ENCODE measurements around the gene INIP. TPM values are rescaled to one million over a fixed set of nuclear protein-coding genes. Genes with fewer than 3 reads are reported as not detected.

The INIP gene
- total and polyA plus RNA-seq, 7 experiments from 2014 or later: 13.8 to 63.1 (median 32.2) TPM

DNA sequence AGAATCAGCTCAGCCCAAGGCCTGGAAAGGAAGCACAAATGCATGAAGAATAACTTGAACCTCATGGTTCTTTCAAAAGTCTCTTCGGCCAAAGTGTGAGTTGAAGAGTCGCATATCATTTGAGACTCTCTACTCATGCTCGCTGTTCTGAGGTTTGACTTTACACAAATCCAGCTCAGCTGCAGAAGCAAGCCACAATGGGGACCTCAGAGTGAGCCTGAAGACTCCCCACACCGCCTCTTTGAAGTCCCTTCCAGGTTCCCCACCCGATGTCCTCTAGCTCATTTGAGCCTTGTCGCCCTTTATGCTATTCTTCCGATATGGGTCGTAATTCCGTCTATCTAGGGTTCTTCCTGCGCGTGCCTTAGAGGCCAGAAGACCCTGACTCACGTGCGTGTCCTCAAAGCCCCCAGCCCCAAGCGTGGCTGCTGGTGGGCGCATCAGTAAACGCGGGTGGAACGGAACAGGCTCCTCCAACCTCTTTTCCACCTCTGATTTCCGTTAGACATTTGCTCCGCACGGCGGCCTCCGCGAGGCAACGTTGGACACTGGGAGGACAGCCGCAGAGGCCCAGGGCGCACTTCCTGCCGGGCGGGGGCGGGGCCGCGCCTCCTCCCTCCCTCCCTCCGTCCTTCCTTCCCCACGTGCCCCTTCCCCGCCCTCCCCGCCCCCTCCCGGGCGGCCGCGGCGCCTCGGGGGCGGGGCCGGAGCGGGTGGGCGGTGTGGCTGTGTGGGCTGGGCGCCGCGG is 32.3 kb upstream of the INIP start, which contains the start of gene SNX30:
SNX30 (plus strand) TSS at position 745 of the 748 bp plus-strand sequence. CDS start 242 bp downstream, outside the sequence.
- no peaks in the 10 kb centered on the region for H3K9me3 ChIP-seq (ENCODE audit: control insufficient read depth in 2 of 3, low read length in 3 of 3)
- H3K27me3 Mint-ChIP-seq: peaks cover 0 to 4% (median 0%) of the 10 kb centered on the region in 5 donors
- H3K27ac ChIP-seq (ENCODE audit: low read depth, low read length): peak within 1 kb of the TSS; percentile 68
- no peaks in the 10 kb centered on the region for H3K27me3 ChIP-seq (ENCODE audit: control insufficient read depth in 2 of 2, insufficient read depth in 2 of 2, low read length in 2 of 2)
- intact Hi-C loops (cut with micrococcal nuclease): loop anchor here (1.0 to 10.0 kb wide), 15 partner anchors 32 to 1265 kb away; partner anchors contain the start of genes DNAJC25 (in 2 of the 2), INIP (in 2 of the 2), KIAA1958 (in 2 of the 2) and PTBP3 (in 2 of the 2)
- no peaks in the 10 kb centered on the region for H3K9me3 Mint-ChIP-seq
- peaks cover 0 to 9% (median 0%) of the 10 kb centered on the region in 5 donors for H3K36me3 Mint-ChIP-seq
- ChIA-PET CTCF (interaction anchor here (0.5 to 1.1 kb wide), 4 partner anchors 21 to 43 kb away, joined by 3 to 5 read pairs (median 3); partner anchors contain the start of gene INIP), POLR2A (interaction anchor here (1.1 to 6.7 kb wide), 6 partner anchors 16 to 1119 kb away, joined by 3 to 45 read pairs (median 4); partner anchors contain the start of genes DNAJC25, INIP and KIAA1958)
- ATAC-seq (peak; percentile 94), DNase-seq (peak; percentile 66 to 83 (median 75))
- peak within 1 kb of the TSS; percentile 88 to 98 (median 96) for H3K27ac Mint-ChIP-seq
- peaks cover 0 to 4% (median 0%) of the 10 kb centered on the region in 3 experiments for H3K36me3 ChIP-seq (ENCODE audit: control insufficient read depth in 2 of 3, insufficient read depth in 3 of 3, low read length in 3 of 3)
- H3K4me3 Mint-ChIP-seq: peak within 1 kb of the TSS; percentile 88 to 94 (median 92)
- H3K4me3 ChIP-seq (ENCODE audit: low read length): peak within 1 kb of the TSS; percentile 70
- peaks cover 38 to 66% (median 60%) of the 10 kb centered on the region in 7 donors for H3K4me1 Mint-ChIP-seq
- H3K4me1 ChIP-seq (ENCODE audit: control insufficient read depth in 2 of 2, insufficient read depth in 2 of 2, low read length in 2 of 2): peaks cover 45 to 46% of the 10 kb centered on the region in 2 donors

DNA sequence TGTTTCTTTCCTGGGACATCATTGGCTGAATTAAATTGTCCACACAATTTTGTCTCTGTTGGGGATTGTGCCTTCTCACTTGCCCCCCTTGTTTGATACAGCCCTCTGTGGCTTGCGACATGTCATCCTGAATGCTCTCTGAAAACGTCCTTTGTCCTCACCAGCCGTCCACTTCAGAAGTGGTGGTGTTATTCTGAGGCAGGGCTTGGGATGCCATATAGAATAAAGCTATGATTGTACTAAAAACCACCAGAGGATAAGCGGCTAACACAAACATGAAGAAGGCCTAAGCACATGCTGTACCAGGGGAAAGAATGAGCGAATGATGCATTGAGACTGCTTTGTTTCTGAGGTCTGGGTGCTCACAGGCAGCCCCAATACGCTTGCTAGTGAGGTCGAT is 29.2 kb upstream of the INIP start:
- intact Hi-C loops (cut with micrococcal nuclease): no loop called here
- H3K27ac ChIP-seq (ENCODE audit: low read depth, low read length): no peak overlapping the region
- no peak for ATAC-seq
- Mint-ChIP-seq H3K4me1 (peaks cover 24 to 51% (median 32%) of the 10 kb centered on the region in 7 donors), H3K27ac (peak overlapping the region in 5 of 9 donors; percentile 3 to 83 (median 31)), H3K27me3 (no peaks in the 10 kb centered on the region), H3K36me3 (peaks cover 0 to 3% (median 0%) of the 10 kb centered on the region in 5 donors), H3K4me3 (no peak overlapping the region), H3K9me3 (no peaks in the 10 kb centered on the region)
- H3K27me3 ChIP-seq (ENCODE audit: control insufficient read depth in 2 of 2, insufficient read depth in 2 of 2, low read length in 2 of 2): no peaks in the 10 kb centered on the region
- H3K36me3 ChIP-seq (ENCODE audit: control insufficient read depth in 2 of 3, insufficient read depth in 3 of 3, low read length in 3 of 3): peaks cover 0 to 4% (median 0%) of the 10 kb centered on the region in 3 experiments
- ChIA-PET CTCF (interaction anchor here (0.7 kb wide), 1 partner anchor 699 kb away, joined by 3 read pairs; no protein-coding TSS in a partner anchor), POLR2A (interaction anchor here (6.7 kb wide), 1 partner anchor 29 kb away, joined by 45 read pairs; the partner anchor contains the start of gene INIP)
- H3K9me3 ChIP-seq (ENCODE audit: control insufficient read depth in 2 of 3, low read length in 3 of 3): no peaks in the 10 kb centered on the region
- no peak for DNase-seq
- H3K4me3 ChIP-seq (ENCODE audit: low read length): no peak overlapping the region
- peaks cover 18 to 20% of the 10 kb centered on the region in 2 donors for H3K4me1 ChIP-seq (ENCODE audit: control insufficient read depth in 2 of 2, insufficient read depth in 2 of 2, low read length in 2 of 2)

DNA sequence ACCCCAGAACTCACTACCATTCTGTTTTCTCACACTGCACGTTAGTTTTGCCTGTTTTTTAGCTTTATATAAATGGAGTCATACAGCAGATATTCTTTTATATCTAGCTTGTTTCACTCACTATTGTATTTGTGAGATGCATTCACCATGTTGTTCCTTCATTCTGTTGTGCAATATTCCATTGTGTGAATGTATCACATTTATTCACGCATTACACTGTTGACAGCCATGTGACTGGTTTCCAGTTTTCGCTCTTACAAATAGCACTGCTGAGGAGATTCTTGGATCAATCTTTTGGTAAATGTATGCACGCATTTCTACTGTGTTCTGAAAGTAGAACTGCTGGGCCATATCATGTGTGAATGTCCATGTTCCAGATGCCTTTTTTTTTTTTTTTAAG is 26.3 kb upstream of the INIP start:
- no peak overlapping the region for H3K27ac ChIP-seq (ENCODE audit: low read depth, low read length)
- no peaks in the 10 kb centered on the region for H3K36me3 ChIP-seq (ENCODE audit: control insufficient read depth in 2 of 3, insufficient read depth in 3 of 3, low read length in 3 of 3)
- H3K4me1 ChIP-seq (ENCODE audit: control insufficient read depth in 2 of 2, insufficient read depth in 2 of 2, low read length in 2 of 2): peaks cover 0 to 4% of the 10 kb centered on the region in 2 donors
- H3K9me3 Mint-ChIP-seq: no peaks in the 10 kb centered on the region
- no peaks in the 10 kb centered on the region for H3K27me3 ChIP-seq (ENCODE audit: control insufficient read depth in 2 of 2, insufficient read depth in 2 of 2, low read length in 2 of 2)
- H3K4me3 Mint-ChIP-seq: no peak overlapping the region
- DNase-seq (no peak), ATAC-seq (no peak)
- no peaks in the 10 kb centered on the region for H3K27me3 Mint-ChIP-seq
- peak overlapping the region in 1 of 9 donors; percentile 53 for H3K27ac Mint-ChIP-seq
- ChIA-PET POLR2A (no interaction called here), CTCF (no interaction called here)
- H3K36me3 Mint-ChIP-seq: peaks cover 0 to 2% (median 0%) of the 10 kb centered on the region in 5 donors
- no peak overlapping the region for H3K4me3 ChIP-seq (ENCODE audit: low read length)
- peaks cover 16 to 45% (median 22%) of the 10 kb centered on the region in 7 donors for H3K4me1 Mint-ChIP-seq
- intact Hi-C loops (cut with micrococcal nuclease): no loop called here
- no peaks in the 10 kb centered on the region for H3K9me3 ChIP-seq (ENCODE audit: control insufficient read depth in 2 of 3, low read length in 3 of 3)

DNA sequence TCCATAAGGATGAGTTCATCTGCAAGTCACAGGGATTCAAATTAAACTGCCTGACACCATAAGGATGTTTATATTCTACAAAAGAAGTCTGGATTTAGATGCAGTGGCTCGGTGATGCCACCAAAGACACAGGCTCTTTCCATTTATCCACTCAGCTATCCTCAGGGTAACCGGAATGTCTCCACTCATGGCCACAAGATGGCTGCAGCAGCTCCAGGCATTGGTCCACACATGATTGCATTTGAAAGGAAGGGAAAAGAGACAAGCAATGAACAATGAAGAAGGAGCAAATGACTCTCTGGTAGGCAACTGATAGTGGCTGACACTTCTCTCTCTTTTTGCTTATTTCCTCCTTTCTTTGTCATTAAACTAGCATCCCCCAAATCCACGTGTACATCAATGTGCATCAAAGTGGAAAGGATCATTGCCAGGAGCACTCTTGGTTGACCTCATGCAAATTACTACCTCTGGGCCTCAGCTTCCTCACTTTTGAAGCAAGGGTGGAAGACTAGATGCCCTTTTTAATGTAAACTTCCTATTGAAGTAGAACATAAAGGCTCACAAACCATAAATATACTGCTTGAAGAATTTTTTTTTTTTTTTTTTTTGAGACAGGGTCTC is 25.4 kb upstream of the INIP start:
- no peak overlapping the region for H3K27ac ChIP-seq (ENCODE audit: low read depth, low read length)
- no peaks in the 10 kb centered on the region for H3K4me1 ChIP-seq (ENCODE audit: control insufficient read depth in 2 of 2, insufficient read depth in 2 of 2, low read length in 2 of 2)
- DNase-seq: no peak
- intact Hi-C loops (cut with micrococcal nuclease): no loop called here
- no peaks in the 10 kb centered on the region for H3K27me3 ChIP-seq (ENCODE audit: control insufficient read depth in 2 of 2, insufficient read depth in 2 of 2, low read length in 2 of 2)
- Mint-ChIP-seq H3K27me3 (no peaks in the 10 kb centered on the region), H3K36me3 (peaks cover 0 to 2% (median 0%) of the 10 kb centered on the region in 5 donors), H3K9me3 (no peaks in the 10 kb centered on the region), H3K4me1 (peaks cover 12 to 40% (median 20%) of the 10 kb centered on the region in 7 donors), H3K27ac (peak overlapping the region in 2 of 9 donors; percentile 42 to 63), H3K4me3 (no peak overlapping the region)
- ChIA-PET POLR2A (no interaction called here), CTCF (no interaction called here)
- H3K4me3 ChIP-seq (ENCODE audit: low read length): no peak overlapping the region
- no peaks in the 10 kb centered on the region for H3K9me3 ChIP-seq (ENCODE audit: control insufficient read depth in 2 of 3, low read length in 3 of 3)
- no peaks in the 10 kb centered on the region for H3K36me3 ChIP-seq (ENCODE audit: control insufficient read depth in 2 of 3, insufficient read depth in 3 of 3, low read length in 3 of 3)
- ATAC-seq: no peak

DNA sequence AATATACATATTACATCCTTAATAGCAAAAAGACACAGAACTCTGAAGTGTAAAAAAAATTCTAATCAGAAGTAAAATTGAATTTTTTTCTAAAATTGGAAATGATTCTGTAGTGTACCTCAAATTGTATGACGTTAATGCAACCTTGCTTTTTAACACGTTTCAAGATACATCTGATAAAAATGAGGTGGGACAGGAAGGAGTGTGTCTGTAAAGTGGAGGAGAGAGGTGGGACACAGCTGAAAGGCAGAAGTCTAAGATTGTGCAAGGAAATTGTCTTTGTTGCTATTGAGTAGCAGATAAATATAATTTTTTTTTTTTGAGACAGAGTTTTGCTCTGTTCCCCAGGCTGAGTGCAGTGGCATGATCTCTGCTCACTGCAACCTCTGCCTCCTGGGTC is 17.0 kb upstream of the INIP start:
- Histone ChIP-seq H3K27ac (ENCODE audit: low read depth, low read length) (no peak overlapping the region), H3K9me3 (ENCODE audit: control insufficient read depth in 2 of 3, low read length in 3 of 3) (no peaks in the 10 kb centered on the region), H3K27me3 (ENCODE audit: control insufficient read depth in 2 of 2, insufficient read depth in 2 of 2, low read length in 2 of 2) (no peaks in the 10 kb centered on the region), H3K4me3 (ENCODE audit: low read length) (no peak overlapping the region), H3K36me3 (ENCODE audit: control insufficient read depth in 2 of 3, insufficient read depth in 3 of 3, low read length in 3 of 3) (no peaks in the 10 kb centered on the region), H3K4me1 (ENCODE audit: control insufficient read depth in 2 of 2, insufficient read depth in 2 of 2, low read length in 2 of 2) (peaks cover 0 to 6% of the 10 kb centered on the region in 2 donors)
- peaks cover 0 to 4% (median 1%) of the 10 kb centered on the region in 7 donors for H3K4me1 Mint-ChIP-seq
- H3K4me3 Mint-ChIP-seq: no peak overlapping the region
- CTCF ChIA-PET: interaction anchor here (1.0 kb wide), 1 partner anchor 55 kb away, joined by 3 read pairs; no protein-coding TSS in a partner anchor
- DNase-seq: peak in 1 of 9 donors; percentile 13
- intact Hi-C loops (cut with micrococcal nuclease): no loop called here
- peak; percentile 56 for ATAC-seq
- H3K9me3 Mint-ChIP-seq: no peaks in the 10 kb centered on the region
- H3K27me3 Mint-ChIP-seq: peaks cover 0 to 3% (median 0%) of the 10 kb centered on the region in 5 donors
- peaks cover 0 to 2% (median 0%) of the 10 kb centered on the region in 5 donors for H3K36me3 Mint-ChIP-seq
- POLR2A ChIA-PET: interaction anchor here (0.6 to 0.9 kb wide), 2 partner anchors 15 to 373 kb away, joined by 3 to 4 read pairs; no protein-coding TSS in a partner anchor
- H3K27ac Mint-ChIP-seq: no peak overlapping the region

DNA sequence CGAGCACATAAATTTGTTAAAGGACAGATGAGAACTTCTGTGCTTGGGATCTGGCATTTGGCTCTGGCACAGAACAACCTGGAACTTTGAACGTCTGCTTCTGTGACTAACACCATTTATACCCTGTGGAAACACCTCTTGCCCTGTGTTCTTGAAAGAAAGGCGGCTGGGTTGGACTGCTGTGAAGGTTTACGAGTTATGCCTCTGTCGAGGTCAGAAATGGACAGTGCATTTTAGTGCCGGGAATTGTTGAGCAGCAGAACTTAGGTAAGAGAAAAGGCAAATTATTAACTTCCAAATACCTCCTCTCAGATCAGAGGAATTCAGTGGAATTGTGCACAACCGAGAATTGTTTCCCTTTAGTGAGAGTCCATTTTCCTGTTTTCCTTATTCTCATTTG is 14.1 kb upstream of the INIP start:
- Mint-ChIP-seq H3K4me3 (no peak overlapping the region), H3K27ac (no peak overlapping the region), H3K27me3 (peaks cover 0 to 7% (median 0%) of the 10 kb centered on the region in 5 donors), H3K36me3 (no peaks in the 10 kb centered on the region), H3K9me3 (no peaks in the 10 kb centered on the region), H3K4me1 (peaks cover 0 to 4% (median 2%) of the 10 kb centered on the region in 7 donors)
- H3K4me1 ChIP-seq (ENCODE audit: control insufficient read depth in 2 of 2, insufficient read depth in 2 of 2, low read length in 2 of 2): peaks cover 0 to 6% of the 10 kb centered on the region in 2 donors
- H3K27ac ChIP-seq (ENCODE audit: low read depth, low read length): no peak overlapping the region
- H3K4me3 ChIP-seq (ENCODE audit: low read length): no peak overlapping the region
- H3K27me3 ChIP-seq (ENCODE audit: control insufficient read depth in 2 of 2, insufficient read depth in 2 of 2, low read length in 2 of 2): no peaks in the 10 kb centered on the region
- H3K36me3 ChIP-seq (ENCODE audit: control insufficient read depth in 2 of 3, insufficient read depth in 3 of 3, low read length in 3 of 3): no peaks in the 10 kb centered on the region
- ChIA-PET CTCF (no interaction called here), POLR2A (no interaction called here)
- ATAC-seq (no peak), DNase-seq (no peak)
- no peaks in the 10 kb centered on the region for H3K9me3 ChIP-seq (ENCODE audit: control insufficient read depth in 2 of 3, low read length in 3 of 3)
- intact Hi-C loops (cut with micrococcal nuclease): no loop called here
